ENCODE measurements around the gene C1R.

C1R gene

GRCh38 chr12:7066596-7066995 lies 25.6 kb downstream of the C1R start:
- no peaks in the 10 kb centered on the region for H3K27me3 ChIP-seq (ENCODE audit: insufficient read depth, low read depth)
- H4K20me1 ChIP-seq (ENCODE audit: insufficient read depth): no peaks in the 10 kb centered on the region
- no peak for TF ChIP-seq CTCF (conservative IDR thresholded peaks at IDR 0.05; ENCODE audit: low read depth, low read length)
- no peak overlapping the region for H2AFZ ChIP-seq (ENCODE audit: low read depth)
- no peak overlapping the region for H3K27ac ChIP-seq
- H3K79me2 ChIP-seq (ENCODE audit: insufficient read depth, low read depth): no peaks in the 10 kb centered on the region
- H3K9ac ChIP-seq: no peak overlapping the region
- no peaks in the 10 kb centered on the region for H3K4me1 ChIP-seq (ENCODE audit: low read depth, poor library complexity, severe bottlenecking)
- H3K4me2 ChIP-seq: no peak overlapping the region
- no peak overlapping the region for H3K4me3 ChIP-seq (IDR thresholded peaks at IDR 0.05; ENCODE audit: insufficient read depth, low read depth, low read length)
- no peaks in the 10 kb centered on the region for H3K36me3 ChIP-seq (ENCODE audit: insufficient read depth)

- no peaks in the 10 kb centered on the region for H3K79me2 ChIP-seq (ENCODE audit: insufficient read depth, low read depth)
- no peak overlapping the region for H3K9ac ChIP-seq
- H3K36me3 ChIP-seq (ENCODE audit: insufficient read depth): no peaks in the 10 kb centered on the region
- H3K27ac ChIP-seq: no peak overlapping the region
- no peaks in the 10 kb centered on the region for H3K27me3 ChIP-seq (ENCODE audit: insufficient read depth, low read depth)
- no peak overlapping the region for H3K4me3 ChIP-seq (IDR thresholded peaks at IDR 0.05; ENCODE audit: insufficient read depth, low read depth, low read length)
- no peak for TF ChIP-seq CTCF (conservative IDR thresholded peaks at IDR 0.05; ENCODE audit: low read depth, low read length)
- no peak overlapping the region for H2AFZ ChIP-seq (ENCODE audit: low read depth)
- H4K20me1 ChIP-seq (ENCODE audit: insufficient read depth): no peaks in the 10 kb centered on the region
- no peaks in the 10 kb centered on the region for H3K4me1 ChIP-seq (ENCODE audit: low read depth, poor library complexity, severe bottlenecking)
- H3K4me2 ChIP-seq: no peak overlapping the region
Observed at GRCh38 chr12:7065073-7065623, 27.1 kb downstream of the C1R start.

- TF ChIP-seq CTCF (conservative IDR thresholded peaks at IDR 0.05; ENCODE audit: low read depth, low read length): no peak
- Histone ChIP-seq H4K20me1 (ENCODE audit: insufficient read depth) (no peaks in the 10 kb centered on the region), H3K27ac (no peak overlapping the region), H3K36me3 (ENCODE audit: insufficient read depth) (no peaks in the 10 kb centered on the region), H3K27me3 (ENCODE audit: insufficient read depth, low read depth) (no peaks in the 10 kb centered on the region), H3K4me2 (no peak overlapping the region), H2AFZ (ENCODE audit: low read depth) (no peak overlapping the region), H3K4me3 (IDR thresholded peaks at IDR 0.05; ENCODE audit: insufficient read depth, low read depth, low read length) (no peak overlapping the region), H3K4me1 (ENCODE audit: low read depth, poor library complexity, severe bottlenecking) (no peaks in the 10 kb centered on the region), H3K79me2 (ENCODE audit: insufficient read depth, low read depth) (no peaks in the 10 kb centered on the region), H3K9ac (no peak overlapping the region)
Observed at GRCh38 chr12:7064516-7064915, 27.7 kb downstream of the C1R start.

GRCh38 chr12:7061596-7061995 lies 30.6 kb downstream of the C1R start:
- Histone ChIP-seq H3K79me2 (ENCODE audit: insufficient read depth, low read depth) (no peaks in the 10 kb centered on the region), H3K4me3 (IDR thresholded peaks at IDR 0.05; ENCODE audit: insufficient read depth, low read depth, low read length) (no peak overlapping the region), H3K27me3 (ENCODE audit: insufficient read depth, low read depth) (no peaks in the 10 kb centered on the region), H3K27ac (no peak overlapping the region), H4K20me1 (ENCODE audit: insufficient read depth) (no peaks in the 10 kb centered on the region), H3K9ac (no peak overlapping the region), H3K36me3 (ENCODE audit: insufficient read depth) (no peaks in the 10 kb centered on the region), H3K4me1 (ENCODE audit: low read depth, poor library complexity, severe bottlenecking) (no peaks in the 10 kb centered on the region), H2AFZ (ENCODE audit: low read depth) (no peak overlapping the region), H3K4me2 (no peak overlapping the region)
- TF ChIP-seq CTCF (conservative IDR thresholded peaks at IDR 0.05; ENCODE audit: low read depth, low read length): no peak

Measured in KMS-11 (cell line).